Tibial nerve (tissue), 4 donors: ENCODE measurements around the gene BTC.

Source experiments
- CTCF ChIP-seq, 5 experiments: fragments of 200-600 bp in 3 of 5; fragments of 450-650 bp in 2 of 5; sonication (generic) in 3 of 5; IDR thresholded peaks; one replicate each; pipeline ENCODE4 v1.5.1; 2016 to 2019; ENCODE audit warnings: antibody characterized with exemption in 5 of 5, mild to moderate bottlenecking in 3 of 5, moderate library complexity in 2 of 5
- EP300 ChIP-seq, 2 donors: sonication (generic); formaldehyde crosslinking; IDR thresholded peaks; one replicate each; pipeline ENCODE4 v1.6.1; 2017; ENCODE audit warnings: antibody characterized with exemption in 2 of 2, mild to moderate bottlenecking in 1 of 2
- POLR2A ChIP-seq, 2 donors: fragments of 450-650 bp; IDR thresholded peaks; one replicate each; pipeline ENCODE4 v1.6.1; 2017; ENCODE audit warnings: antibody characterized with exemption in 2 of 2, mild to moderate bottlenecking in 2 of 2, moderate library complexity in 2 of 2

- TF ChIP-seq POLR2A (IDR thresholded peaks at IDR 0.05), result no peak
- no peak for TF ChIP-seq CTCF (IDR thresholded peaks at IDR 0.05)
- TF ChIP-seq EP300 (IDR thresholded peaks at IDR 0.05), result no peak
Measured at GRCh38 chr4:74724979-74725378, 69.3 kb downstream of the BTC start.
